ENCODE measurements around the gene LAMC3. TPM values are rescaled to one million over a fixed set of nuclear protein-coding genes. Genes with fewer than 3 reads are reported as not detected.

The LAMC3 gene
- total RNA-seq, 3 donors from 2014 or later: 0.58 to 0.73 (median 0.69) TPM

DNA sequence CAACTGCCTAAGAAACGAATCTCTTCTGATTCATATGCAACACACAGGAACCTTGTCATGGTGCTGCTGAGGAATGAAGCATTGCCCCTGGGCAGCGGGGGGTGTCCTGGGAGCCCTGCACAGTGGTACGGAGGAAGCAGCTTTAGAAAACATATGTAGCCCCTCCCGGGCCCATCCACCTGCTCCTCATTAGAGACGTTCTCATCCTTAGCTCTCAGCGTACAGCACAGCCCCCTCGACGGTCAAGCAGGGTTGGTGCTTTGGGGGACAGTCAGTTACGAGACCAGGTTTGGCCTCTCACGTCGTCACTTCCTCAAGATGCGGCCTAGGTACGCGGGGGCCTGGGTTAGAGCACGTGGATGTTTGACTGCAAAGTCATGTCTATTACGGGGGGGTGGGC, 28.4 kb upstream of the LAMC3 start:
- H3K4me3 ChIP-seq: no peak overlapping the region
- DNase-seq (peak in 1 of 3 donors; percentile 23), ATAC-seq (no peak)
- TF ChIP-seq, protein P1, sequence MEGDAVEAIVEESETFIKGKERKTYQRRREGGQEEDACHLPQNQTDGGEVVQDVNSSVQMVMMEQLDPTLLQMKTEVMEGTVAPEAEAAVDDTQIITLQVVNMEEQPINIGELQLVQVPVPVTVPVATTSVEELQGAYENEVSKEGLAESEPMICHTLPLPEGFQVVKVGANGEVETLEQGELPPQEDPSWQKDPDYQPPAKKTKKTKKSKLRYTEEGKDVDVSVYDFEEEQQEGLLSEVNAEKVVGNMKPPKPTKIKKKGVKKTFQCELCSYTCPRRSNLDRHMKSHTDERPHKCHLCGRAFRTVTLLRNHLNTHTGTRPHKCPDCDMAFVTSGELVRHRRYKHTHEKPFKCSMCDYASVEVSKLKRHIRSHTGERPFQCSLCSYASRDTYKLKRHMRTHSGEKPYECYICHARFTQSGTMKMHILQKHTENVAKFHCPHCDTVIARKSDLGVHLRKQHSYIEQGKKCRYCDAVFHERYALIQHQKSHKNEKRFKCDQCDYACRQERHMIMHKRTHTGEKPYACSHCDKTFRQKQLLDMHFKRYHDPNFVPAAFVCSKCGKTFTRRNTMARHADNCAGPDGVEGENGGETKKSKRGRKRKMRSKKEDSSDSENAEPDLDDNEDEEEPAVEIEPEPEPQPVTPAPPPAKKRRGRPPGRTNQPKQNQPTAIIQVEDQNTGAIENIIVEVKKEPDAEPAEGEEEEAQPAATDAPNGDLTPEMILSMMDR (IDR thresholded peaks at IDR 0.05): no peak
- H3K9me3 ChIP-seq: no peaks in the 10 kb centered on the region
- intact Hi-C loops (cut with DNase I, micrococcal nuclease): no loop called here
- no peaks in the 10 kb centered on the region for H3K36me3 ChIP-seq (ENCODE audit: low read depth)
- H3K4me1 ChIP-seq (ENCODE audit: low read depth): no peaks in the 10 kb centered on the region

DNA sequence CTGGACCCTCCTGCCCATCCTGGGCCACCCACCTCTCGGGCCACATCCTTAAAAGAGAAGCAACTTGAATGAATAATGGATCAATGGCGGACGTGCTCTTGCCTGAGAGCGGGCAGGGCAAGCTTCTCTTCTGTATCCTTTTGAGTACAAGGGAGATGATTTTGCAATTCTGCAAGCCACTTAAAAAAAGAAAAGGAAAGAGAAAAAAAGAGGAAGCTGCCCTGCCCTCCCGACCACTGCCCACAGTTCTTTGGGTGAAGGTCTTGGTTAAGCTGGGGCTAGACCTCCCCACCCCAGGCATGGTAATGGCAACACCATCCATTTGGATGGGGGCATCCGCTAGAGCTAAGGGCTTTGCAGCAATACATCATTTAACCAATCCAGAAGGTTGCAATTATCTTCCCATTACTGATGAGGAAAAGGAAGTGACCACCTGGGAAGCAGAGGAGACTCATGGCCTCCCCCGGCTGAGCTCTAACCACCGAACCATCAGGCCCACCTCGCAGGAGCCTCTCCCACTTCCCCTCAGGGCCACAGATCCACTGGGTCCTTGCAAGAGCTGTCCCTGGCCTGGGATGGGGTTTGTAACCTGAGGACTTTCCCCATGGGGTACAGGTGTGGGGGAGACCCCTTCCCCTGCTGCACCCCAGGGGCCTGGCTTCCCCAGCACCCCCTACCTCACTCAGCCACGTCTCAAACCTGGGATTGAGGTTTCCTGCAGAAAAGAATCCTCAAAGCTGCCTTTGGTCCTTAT, 27.8 kb upstream of the LAMC3 start:
- TF ChIP-seq, protein P1 (IDR thresholded peaks at IDR 0.05): no peak
- H3K36me3 ChIP-seq (ENCODE audit: low read depth): no peaks in the 10 kb centered on the region
- no peaks in the 10 kb centered on the region for H3K9me3 ChIP-seq
- DNase-seq (peak in 1 of 3 donors; percentile 11), ATAC-seq (no peak)
- intact Hi-C loops (cut with DNase I, micrococcal nuclease): no loop called here
- no peaks in the 10 kb centered on the region for H3K4me1 ChIP-seq (ENCODE audit: low read depth)
- no peak overlapping the region for H3K4me3 ChIP-seq

DNA sequence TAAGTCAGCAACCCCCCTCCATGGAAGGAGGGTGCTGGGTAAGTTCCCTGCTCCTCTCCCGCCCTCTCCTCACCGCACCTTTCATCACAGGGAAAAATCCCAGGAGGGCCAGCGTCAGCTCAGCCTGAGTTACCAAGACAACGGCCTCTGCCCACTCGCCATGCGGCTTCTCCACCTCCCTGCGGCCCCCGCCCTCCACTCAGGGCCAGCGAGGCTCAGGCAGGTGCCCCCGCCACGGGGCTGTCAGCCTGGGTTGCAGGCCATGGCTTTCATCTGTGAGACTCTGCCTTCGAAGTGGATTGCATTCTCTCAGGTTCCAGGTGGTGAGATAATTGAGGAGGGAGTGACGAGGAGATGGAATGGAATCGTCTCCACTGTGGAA, 27.2 kb upstream of the LAMC3 start:
- TF ChIP-seq, protein P1 (IDR thresholded peaks at IDR 0.05): no peak
- no peaks in the 10 kb centered on the region for H3K4me1 ChIP-seq (ENCODE audit: low read depth)
- ATAC-seq (no peak), DNase-seq (peak in 1 of 3 donors; percentile 38)
- no peaks in the 10 kb centered on the region for H3K36me3 ChIP-seq (ENCODE audit: low read depth)
- intact Hi-C loops (cut with DNase I, micrococcal nuclease): no loop called here
- no peaks in the 10 kb centered on the region for H3K9me3 ChIP-seq
- no peak overlapping the region for H3K4me3 ChIP-seq

DNA sequence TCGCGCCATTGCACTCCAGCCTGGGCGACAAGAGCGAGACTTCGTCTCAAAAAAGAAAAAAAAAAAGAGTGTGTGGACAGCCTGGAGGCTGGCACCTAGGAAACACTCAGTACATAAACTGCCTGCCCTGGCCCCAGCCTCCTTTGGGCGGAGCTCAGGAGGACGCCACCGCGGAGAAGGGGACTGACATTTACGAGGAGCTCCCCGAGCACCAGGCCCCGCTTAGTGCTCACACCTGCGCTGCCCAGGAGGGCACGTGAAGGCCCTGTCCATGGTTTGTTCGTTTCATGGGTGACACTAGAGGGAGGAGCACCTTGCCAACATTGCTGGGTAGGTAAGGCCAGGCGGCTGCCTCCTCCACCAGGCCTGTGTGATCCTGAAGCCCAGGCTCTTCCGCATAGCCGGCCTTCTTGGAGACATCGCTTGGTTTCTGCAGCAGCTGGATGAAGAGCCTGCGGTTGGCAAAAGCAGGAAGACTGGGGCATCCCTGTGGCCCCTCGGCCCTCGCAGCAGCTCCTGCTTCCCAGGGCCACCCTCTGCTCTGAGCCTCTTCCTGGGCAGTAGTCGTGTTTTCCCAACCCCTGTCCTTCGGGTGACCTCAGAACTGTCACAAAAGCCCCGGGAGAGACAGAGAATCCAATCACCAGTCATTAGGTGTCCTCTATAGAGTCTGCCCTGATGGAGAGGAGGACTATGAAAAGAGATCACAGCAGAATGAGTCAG, 26.2 kb upstream of the LAMC3 start:
- intact Hi-C loops (cut with DNase I, micrococcal nuclease): no loop called here
- H3K4me1 ChIP-seq (ENCODE audit: low read depth): no peaks in the 10 kb centered on the region
- ATAC-seq: no peak
- no peak overlapping the region for H3K4me3 ChIP-seq
- TF ChIP-seq, protein P1 (IDR thresholded peaks at IDR 0.05): no peak
- no peaks in the 10 kb centered on the region for H3K9me3 ChIP-seq
- H3K36me3 ChIP-seq (ENCODE audit: low read depth): no peaks in the 10 kb centered on the region
- DNase-seq: peak in 1 of 3 donors; percentile 31

DNA sequence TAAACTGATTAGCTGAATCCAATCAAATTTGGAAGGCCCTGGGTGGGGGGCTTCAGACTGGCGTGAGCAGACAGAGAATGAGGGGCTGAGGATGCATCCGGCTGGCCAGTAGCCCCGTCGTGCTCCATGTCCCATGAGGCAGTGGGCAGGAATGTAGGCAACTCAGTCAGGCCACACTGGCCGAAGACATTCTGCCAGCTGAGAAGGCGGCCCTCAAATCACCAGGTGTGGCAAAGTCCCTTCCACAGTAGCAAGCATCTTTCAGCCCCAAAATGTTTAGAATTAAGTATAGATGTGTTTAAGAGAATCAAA, 25.7 kb upstream of the LAMC3 start:
- TF ChIP-seq, protein P1 (IDR thresholded peaks at IDR 0.05): no peak
- ATAC-seq (no peak), DNase-seq (peak in 1 of 3 donors; percentile 12)
- Histone ChIP-seq H3K4me1 (ENCODE audit: low read depth) (no peaks in the 10 kb centered on the region), H3K9me3 (no peaks in the 10 kb centered on the region), H3K36me3 (ENCODE audit: low read depth) (no peaks in the 10 kb centered on the region), H3K4me3 (no peak overlapping the region)
- intact Hi-C loops (cut with DNase I, micrococcal nuclease): no loop called here

All from mucosa of descending colon (tissue), 3 donors.